ENCODE results near the gene PTPN1.

PTPN1 gene

GRCh38 chr20:50589548-50590347, 79.6 kb downstream of the PTPN1 start:
- no peak overlapping the region for H3K4me3 ChIP-seq (ENCODE audit: low read depth, low read length)
- TF ChIP-seq CTCF (IDR thresholded peaks at IDR 0.05; ENCODE audit: low read depth, low read length): no peak

- no peak for TF ChIP-seq CTCF (IDR thresholded peaks at IDR 0.05; ENCODE audit: low read depth, low read length)
- no peak overlapping the region for H3K4me3 ChIP-seq (ENCODE audit: low read depth, low read length)
These were observed 80.1 kb downstream of the PTPN1 start for GRCh38 chr20:50590348-50590664.

- TF ChIP-seq CTCF (IDR thresholded peaks at IDR 0.05; ENCODE audit: low read depth, low read length): no peak
- H3K4me3 ChIP-seq (ENCODE audit: low read depth, low read length): no peak overlapping the region
These were observed 81.2 kb downstream of the PTPN1 start for GRCh38 chr20:50591233-50591852.

GRCh38 chr20:50592282-50593004, 82.3 kb downstream of the PTPN1 start:
- no peak overlapping the region for H3K4me3 ChIP-seq (ENCODE audit: low read depth, low read length)
- TF ChIP-seq CTCF (IDR thresholded peaks at IDR 0.05; ENCODE audit: low read depth, low read length): no peak

GRCh38 chr20:50593005-50593335, 82.8 kb downstream of the PTPN1 start:
- no peak for TF ChIP-seq CTCF (IDR thresholded peaks at IDR 0.05; ENCODE audit: low read depth, low read length)
- H3K4me3 ChIP-seq (ENCODE audit: low read depth, low read length): no peak overlapping the region

- TF ChIP-seq CTCF (IDR thresholded peaks at IDR 0.05; ENCODE audit: low read depth, low read length): no peak
- no peak overlapping the region for H3K4me3 ChIP-seq (ENCODE audit: low read depth, low read length)
These were observed 84.0 kb downstream of the PTPN1 start for GRCh38 chr20:50594231-50594590.
